Trophoblast cell (in vitro differentiated cells and primary cell): ENCODE measurements around the gene CALML4.
"Not testable (repeated sequence)": the region's sequence is repeated elsewhere in the genome, so short reads cannot be mapped to it uniquely, and the experiment has no call there.

Experiments used
- DNase-seq, 2 donors: peaks; one replicate each; pipeline ENCODE4 v3.0.0-alpha.2; 2016
- H2AFZ ChIP-seq: 2 replicates; pipeline ENCODE4 v1.6.1; 2013; ENCODE audit warnings: low read length, moderate library complexity, mild to moderate bottlenecking; ENCODE audit not compliant: insufficient read depth, poor library complexity
- H2AK5ac ChIP-seq: 2 replicates; pipeline ENCODE4 v1.6.1; 2013; ENCODE audit warnings: mild to moderate bottlenecking, low read length
- H2BK120ac ChIP-seq: 2 replicates; pipeline ENCODE4 v1.6.1; 2013; ENCODE audit warnings: low read length, mild to moderate bottlenecking, moderate library complexity; ENCODE audit not compliant: insufficient read depth, poor library complexity
- H2BK12ac ChIP-seq: 2 replicates; pipeline ENCODE4 v1.6.1; 2013; ENCODE audit warnings: mild to moderate bottlenecking, low read length, moderate library complexity
- H2BK5ac ChIP-seq: 2 replicates; pipeline ENCODE4 v1.6.1; 2013; ENCODE audit warnings: low read length, low read depth, moderate library complexity, mild to moderate bottlenecking; ENCODE audit not compliant: poor library complexity
- H3K14ac ChIP-seq: 2 replicates; pipeline ENCODE4 v1.6.1; 2013; ENCODE audit warnings: mild to moderate bottlenecking, low read length
- H3K18ac ChIP-seq: 2 replicates; pipeline ENCODE4 v1.6.1; 2013; ENCODE audit warnings: mild to moderate bottlenecking, low read length
- H3K23ac ChIP-seq: 2 replicates; pipeline ENCODE4 v1.6.1; 2013; ENCODE audit warnings: low read length
- H3K27ac ChIP-seq: 2 replicates; pipeline ENCODE4 v1.5.1; 2013; ENCODE audit warnings: low read depth, mild to moderate bottlenecking, inconsistent platforms, low read length, moderate library complexity
- H3K27me3 ChIP-seq: 2 replicates; pipeline ENCODE4 v1.6.1; 2013; ENCODE audit warnings: inconsistent platforms, mild to moderate bottlenecking, low read length, moderate library complexity; ENCODE audit not compliant: insufficient read depth
- H3K36me3 ChIP-seq, 2 experiments: 1 replicate in 1 of 2; 2 replicates in 1 of 2; pipeline ENCODE4 v1.6.1; 2013; ENCODE audit warnings: low read length in 2 of 2, mild to moderate bottlenecking in 2 of 2, moderate library complexity in 1 of 2; ENCODE audit not compliant: insufficient read depth in 2 of 2, control insufficient read depth in 1 of 2
- H3K4ac ChIP-seq: 2 replicates; pipeline ENCODE4 v1.6.1; 2013; ENCODE audit warnings: low read depth, mild to moderate bottlenecking, low read length, moderate library complexity
- H3K4me1 ChIP-seq, 2 experiments: 1 replicate in 1 of 2; 2 replicates in 1 of 2; pipeline ENCODE4 v1.6.1; 2013; ENCODE audit warnings: low read length in 2 of 2, mild to moderate bottlenecking in 2 of 2, moderate library complexity in 1 of 2; ENCODE audit not compliant: insufficient read depth in 2 of 2, control insufficient read depth in 1 of 2
- H3K4me2 ChIP-seq: 2 replicates; pipeline ENCODE4 v1.6.1; 2013; ENCODE audit warnings: inconsistent platforms, mild to moderate bottlenecking, low read length, moderate library complexity
- H3K4me3 ChIP-seq: 2 replicates; pipeline ENCODE4 v1.5.1; 2013; ENCODE audit warnings: mild to moderate bottlenecking, low read depth, low read length, inconsistent platforms
- H3K79me1 ChIP-seq: one replicate; pipeline ENCODE4 v1.6.1; 2013; ENCODE audit warnings: low read length
- H3K79me2 ChIP-seq: 2 replicates; pipeline ENCODE4 v1.6.1; 2013; ENCODE audit warnings: low read length, mild to moderate bottlenecking; ENCODE audit not compliant: control insufficient read depth, insufficient read depth, poor library complexity
- H3K9ac ChIP-seq: 2 replicates; pipeline ENCODE4 v1.6.1; 2013; ENCODE audit warnings: mild to moderate bottlenecking, low read length
- H3K9me3 ChIP-seq: 2 replicates; pipeline ENCODE4 v1.6.1; 2013; ENCODE audit warnings: low read depth, mild to moderate bottlenecking, control low read depth, inconsistent platforms, low read length; ENCODE audit not compliant: insufficient read depth
- H4K12ac ChIP-seq: 2 replicates; pipeline ENCODE4 v1.6.1; 2013; ENCODE audit warnings: low read depth, mild to moderate bottlenecking, low read length, moderate library complexity
- H4K8ac ChIP-seq: 2 replicates; pipeline ENCODE4 v1.6.1; 2013; ENCODE audit warnings: low read depth, mild to moderate bottlenecking, low read length, moderate library complexity
- H4K91ac ChIP-seq: one replicate; pipeline ENCODE4 v1.6.1; 2013; ENCODE audit warnings: low read depth, mild to moderate bottlenecking, low read length, moderate library complexity
- WGBS: extraction: QIAGEN DNeasy Blood & Tissue Kit; methylation state at CpG from one replicate; pipeline ENCODE4 v1.1.7; 2013; ENCODE audit warnings: missing lambda C conversion rate; ENCODE audit not compliant: insufficient read length, insufficient coverage; ENCODE audit errors: extremely low coverage; 5-methylcytosine and 5-hydroxymethylcytosine counted together

Gene CALML4

GRCh38 chr15:68241088-68241935 is 36.2 kb upstream of the CALML4 start:
- H3K4ac ChIP-seq = no peak overlapping the region
- H4K12ac ChIP-seq = no peak overlapping the region
- no peak overlapping the region for H3K18ac ChIP-seq
- H3K79me1 ChIP-seq = no peaks in the 10 kb centered on the region
- H3K36me3 ChIP-seq = no peaks in the 10 kb centered on the region
- H3K4me2 ChIP-seq = no peak overlapping the region
- no peak for DNase-seq
- H4K91ac ChIP-seq = no peak overlapping the region
- H2AFZ ChIP-seq = no peak overlapping the region
- H2BK120ac ChIP-seq = no peak overlapping the region
- H3K4me3 ChIP-seq = no peak overlapping the region
- H4K8ac ChIP-seq = no peak overlapping the region
- H3K23ac ChIP-seq = no peak overlapping the region
- H2BK12ac ChIP-seq = no peak overlapping the region
- H2BK5ac ChIP-seq = no peak overlapping the region
- no peak overlapping the region for H3K9ac ChIP-seq
- no peak overlapping the region for H3K27ac ChIP-seq
- H3K14ac ChIP-seq = no peak overlapping the region
- no peaks in the 10 kb centered on the region for H3K4me1 ChIP-seq
- H3K79me2 ChIP-seq = no peaks in the 10 kb centered on the region
- no CpG with 5 or more reads among the region's 5 CpGs for WGBS
- no peak overlapping the region for H2AK5ac ChIP-seq
- no peaks in the 10 kb centered on the region for H3K9me3 ChIP-seq
- H3K27me3 ChIP-seq = no peaks in the 10 kb centered on the region

- H3K4me2 ChIP-seq = no peak overlapping the region
- no peaks in the 10 kb centered on the region for H3K36me3 ChIP-seq
- no peak overlapping the region for H3K18ac ChIP-seq
- no peak overlapping the region for H3K9ac ChIP-seq
- H3K4me1 ChIP-seq = peaks cover 2 to 3% of the 10 kb centered on the region in 2 experiments
- no peak overlapping the region for H3K23ac ChIP-seq
- H2BK12ac ChIP-seq = no peak overlapping the region
- no peak overlapping the region for H4K12ac ChIP-seq
- H3K27ac ChIP-seq = no peak overlapping the region
- H3K4ac ChIP-seq = no peak overlapping the region
- no peaks in the 10 kb centered on the region for H3K9me3 ChIP-seq
- H2AFZ ChIP-seq = no peak overlapping the region
- no peak overlapping the region for H2BK120ac ChIP-seq
- H4K91ac ChIP-seq = no peak overlapping the region
- no peak overlapping the region for H4K8ac ChIP-seq
- H3K79me1 ChIP-seq = no peaks in the 10 kb centered on the region
- no peak for DNase-seq
- no peaks in the 10 kb centered on the region for H3K79me2 ChIP-seq
- H2AK5ac ChIP-seq = no peak overlapping the region
- H2BK5ac ChIP-seq = no peak overlapping the region
- no peaks in the 10 kb centered on the region for H3K27me3 ChIP-seq
- no peak overlapping the region for H3K14ac ChIP-seq
- no peak overlapping the region for H3K4me3 ChIP-seq
Observed at GRCh38 chr15:68239025-68239424, 33.9 kb upstream of the CALML4 start.

- H2AK5ac ChIP-seq = no peak overlapping the region
- no peak overlapping the region for H3K23ac ChIP-seq
- H3K4me3 ChIP-seq = no peak overlapping the region
- no CpG with 5 or more reads among the region's 4 CpGs for WGBS
- H3K4ac ChIP-seq = no peak overlapping the region
- H2BK12ac ChIP-seq = no peak overlapping the region
- H3K4me2 ChIP-seq = no peak overlapping the region
- no peak for DNase-seq
- no peak overlapping the region for H2BK120ac ChIP-seq
- no peak overlapping the region for H4K12ac ChIP-seq
- no peak overlapping the region for H4K8ac ChIP-seq
- no peak overlapping the region for H2BK5ac ChIP-seq
- H3K9me3 ChIP-seq = no peaks in the 10 kb centered on the region
- H3K79me1 ChIP-seq = no peaks in the 10 kb centered on the region
- no peaks in the 10 kb centered on the region for H3K79me2 ChIP-seq
- H4K91ac ChIP-seq = no peak overlapping the region
- no peak overlapping the region for H3K14ac ChIP-seq
- H2AFZ ChIP-seq = no peak overlapping the region
- H3K27ac ChIP-seq = no peak overlapping the region
- H3K9ac ChIP-seq = no peak overlapping the region
- no peak overlapping the region for H3K18ac ChIP-seq
- no peaks in the 10 kb centered on the region for H3K27me3 ChIP-seq
- no peaks in the 10 kb centered on the region for H3K36me3 ChIP-seq
- H3K4me1 ChIP-seq = peaks cover 3 to 5% of the 10 kb centered on the region in 2 experiments
Observed at GRCh38 chr15:68235022-68235421, 29.9 kb upstream of the CALML4 start.

GRCh38 chr15:68234520-68234919 is 29.4 kb upstream of the CALML4 start:
- not testable (repeated sequence) for H2AFZ ChIP-seq, H3K4me2 ChIP-seq, H2AK5ac ChIP-seq, H3K27ac ChIP-seq, H3K79me1 ChIP-seq, H2BK120ac ChIP-seq, H2BK12ac ChIP-seq, H3K23ac ChIP-seq, DNase-seq, H3K36me3 ChIP-seq, H3K14ac ChIP-seq, H2BK5ac ChIP-seq, H3K4ac ChIP-seq, H3K9me3 ChIP-seq, H4K8ac ChIP-seq, H3K27me3 ChIP-seq, H3K4me3 ChIP-seq, H3K4me1 ChIP-seq, H4K12ac ChIP-seq, H3K9ac ChIP-seq, H3K79me2 ChIP-seq, H3K18ac ChIP-seq, H4K91ac ChIP-seq
- WGBS = no CpG with 5 or more reads among the region's 9 CpGs
